Motor neuron (in vitro differentiated cells): Measurements from ENCODE around the gene AOAH. TPM values are rescaled to one million over a fixed set of nuclear protein-coding genes. Genes with fewer than 3 reads are reported as not detected.

Experiments used
- ATAC-seq, 8 experiments: fragments of 200-7000 bp; cut with Tn5 transposase; replicated peaks in 6 of 8; 2 replicates each; pipeline ENCODE4 v1.8.0; 2021; ENCODE audit warnings: mild to moderate bottlenecking in 8 of 8, moderate library complexity in 8 of 8
- H3K27ac ChIP-seq, 2 donors: fragments of 250-450 bp; sonication (Bioruptor Pico); 2 replicates each; pipeline ENCODE4 v1.9.0; 2021; ENCODE audit warnings: antibody characterized with exemption in 2 of 2, mild to moderate bottlenecking in 2 of 2, moderate library complexity in 1 of 2
- H3K4me1 ChIP-seq, 2 donors: fragments of 250-450 bp; sonication (Bioruptor Pico); replicated peaks in 1 of 2; 2 replicates each; pipeline ENCODE4 v1.6.1; 2021; ENCODE audit warnings: antibody characterized with exemption in 2 of 2, mild to moderate bottlenecking in 2 of 2, moderate library complexity in 1 of 2
- H3K4me3 ChIP-seq, 5 donors: fragments of 250-450 bp; sonication (Bioruptor Pico); 2 replicates each; pipeline ENCODE4 v1.9.0; 2021; ENCODE audit warnings: antibody characterized with exemption in 5 of 5, mild to moderate bottlenecking in 5 of 5, moderate library complexity in 4 of 5
- WGBS, 10 experiments: fragments of 450-650 bp; shearing (Covaris generic); methylation state at CpG; one replicate each; pipeline ENCODE4 v1.0.0; 2022; 5-methylcytosine and 5-hydroxymethylcytosine counted together
- in situ Hi-C, 9 experiments: fragments of 400-800 bp; cut with MboI; loops; one replicate each; pipeline ENCODE4 v1.15.0; 2021; ENCODE audit warnings: low sequenced_read_pairs in 9 of 9, low pct_unique_long_range_greater_than_20kb in 2 of 9; ENCODE audit not compliant: unreplicated experiment in 9 of 9
- total RNA-seq, 8 experiments: library from RNA; unstranded; fragments of 300-600 nt; gene quantifications; 2 replicates each; pipeline versions ENCODE4 v1.2.3 to v1.2.4, GENCODE V29; 2022

Gene AOAH
- total RNA-seq, 8 experiments from 2014 or later: 0.25 to 1.2 (median 0.81) TPM

- Histone ChIP-seq H3K4me3 (no peak overlapping the region), H3K27ac (no peak overlapping the region), H3K4me1 (peaks cover 13 to 16% of the 10 kb centered on the region in 2 donors)
- WGBS, 10 experiments: 0 to 73% (median 25%) methylated on average over 1 to 3 of the region's 4 CpGs; no CpG with 5 or more reads in 4 of the 10 experiments
- ATAC-seq: peak; percentile 22 to 78 (median 34)
- in situ Hi-C loops: no loop called here
These were observed 79.5 kb downstream of the AOAH start for GRCh38 chr7:36644625-36645422.

DNA sequence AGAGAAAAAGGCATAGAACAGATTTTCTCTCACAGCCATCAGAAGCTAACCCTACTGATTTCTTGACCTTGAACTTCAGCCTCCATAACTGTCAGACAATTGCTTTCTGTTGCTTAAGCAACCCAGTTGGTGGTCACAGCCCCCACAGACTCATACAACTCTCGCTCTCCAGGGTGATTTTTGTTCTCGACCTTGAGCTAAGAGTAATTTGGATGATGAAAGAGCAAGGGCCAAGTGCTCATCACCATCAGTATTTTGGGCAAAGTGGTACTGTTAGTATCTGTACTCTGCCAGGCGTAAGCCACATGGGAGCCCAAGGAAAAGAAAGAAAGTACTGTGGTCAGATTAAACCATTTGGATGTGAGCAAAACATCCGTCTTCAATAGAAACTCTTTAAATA lies 81.9 kb downstream of the AOAH start:
- ATAC-seq: no peak
- peaks cover 17% of the 10 kb centered on the region in 2 donors for H3K4me1 ChIP-seq
- WGBS, 10 experiments: 37 to 100% (median 76%) methylated on average over 1 to 4 of the region's 4 CpGs; no CpG with 5 or more reads in 3 of the 10 experiments

GRCh38 chr7:36642010-36642409 lies 82.3 kb downstream of the AOAH start:
- no peak for ATAC-seq
- H3K27ac ChIP-seq: no peak overlapping the region
- H3K4me3 ChIP-seq: no peak overlapping the region
- H3K4me1 ChIP-seq: peaks cover 20 to 21% of the 10 kb centered on the region in 2 donors
- 15 to 100% (median 86%) methylated on average over 1 to 3 of the region's 3 CpGs for WGBS, 10 experiments
- in situ Hi-C loops: no loop called here

More for the DNA sequence above, 81.9 kb downstream of the AOAH start:
- no peak overlapping the region for H3K27ac ChIP-seq
- no peak overlapping the region for H3K4me3 ChIP-seq
- in situ Hi-C loops: no loop called here

DNA sequence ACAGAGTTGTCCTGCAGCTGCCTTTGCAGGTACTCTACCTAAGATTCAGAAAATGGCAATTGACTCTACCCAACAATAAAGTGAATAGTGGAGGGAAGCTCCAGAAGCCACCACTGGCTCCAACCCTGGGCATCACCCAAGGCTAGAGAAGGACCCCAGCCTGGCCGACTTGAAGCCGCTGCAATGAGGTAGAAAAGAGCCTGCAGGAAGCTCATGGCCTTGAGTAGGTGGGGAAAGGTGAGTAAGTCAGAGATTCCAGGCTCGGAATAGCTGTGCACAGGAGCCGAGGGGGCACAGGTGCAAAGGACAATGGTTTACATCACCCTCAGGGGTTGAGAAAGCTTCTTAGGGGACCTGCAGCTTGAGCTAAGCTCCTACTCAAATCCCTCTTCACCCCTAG lies 83.6 kb downstream of the AOAH start:
- Histone ChIP-seq H3K4me1 (peaks cover 31% of the 10 kb centered on the region in 2 donors), H3K27ac (no peak overlapping the region), H3K4me3 (no peak overlapping the region)
- in situ Hi-C loops: no loop called here
- 50 to 100% (median 90%) methylated on average over 1 to 2 of the region's 4 CpGs; no CpG with 5 or more reads in 5 of the 10 experiments for WGBS, 10 experiments
- no peak for ATAC-seq

- ATAC-seq: no peak
- 14 to 93% (median 61%) methylated on average over 1 to 6 of the region's 8 CpGs; no CpG with 5 or more reads in 2 of the 10 experiments for WGBS, 10 experiments
- Histone ChIP-seq H3K4me3 (no peak overlapping the region), H3K27ac (no peak overlapping the region), H3K4me1 (peaks cover 29 to 31% of the 10 kb centered on the region in 2 donors)
- in situ Hi-C loops: no loop called here
These were observed 84.5 kb downstream of the AOAH start for GRCh38 chr7:36639826-36640225.

DNA sequence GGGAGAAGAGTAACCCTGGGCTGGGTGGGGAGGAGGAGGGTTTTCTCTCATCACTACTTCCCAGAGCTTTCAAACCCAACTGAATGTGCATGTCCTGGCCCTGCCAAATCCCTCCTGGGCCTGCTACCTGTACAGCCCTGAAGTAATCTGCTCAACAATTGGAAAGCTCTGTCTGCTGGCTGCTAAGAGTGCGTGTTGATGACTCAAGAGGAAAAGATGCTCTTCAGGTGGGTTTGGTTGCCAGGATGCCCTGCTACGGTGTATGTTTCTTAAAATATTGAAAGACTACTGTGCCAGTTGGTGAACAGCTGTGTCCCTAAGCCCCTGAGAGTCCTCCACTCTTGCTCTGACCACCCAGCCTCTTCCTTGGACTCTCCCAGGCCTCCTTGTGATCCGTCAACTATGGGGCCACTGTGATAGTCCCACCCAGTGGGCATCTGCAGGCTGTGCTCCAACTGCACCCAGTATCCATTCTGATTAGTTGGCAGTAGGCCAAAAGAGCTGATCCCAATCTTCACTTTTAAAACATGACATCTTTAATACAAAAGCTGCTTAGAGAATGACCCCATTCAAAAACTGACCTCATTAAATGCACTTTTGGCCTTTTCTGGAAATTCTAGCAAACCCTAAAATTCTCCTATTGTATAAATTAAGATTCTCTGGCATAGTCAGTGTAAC lies 85.6 kb downstream of the AOAH start:
- Histone ChIP-seq H3K4me3 (no peak overlapping the region), H3K4me1 (peaks cover 36 to 38% of the 10 kb centered on the region in 2 donors), H3K27ac (no peak overlapping the region)
- in situ Hi-C loops: no loop called here
- 50 to 100% (median 94%) methylated on average over 1 to 2 of the region's 3 CpGs; no CpG with 5 or more reads in 5 of the 10 experiments for WGBS, 10 experiments
- no peak for ATAC-seq

DNA sequence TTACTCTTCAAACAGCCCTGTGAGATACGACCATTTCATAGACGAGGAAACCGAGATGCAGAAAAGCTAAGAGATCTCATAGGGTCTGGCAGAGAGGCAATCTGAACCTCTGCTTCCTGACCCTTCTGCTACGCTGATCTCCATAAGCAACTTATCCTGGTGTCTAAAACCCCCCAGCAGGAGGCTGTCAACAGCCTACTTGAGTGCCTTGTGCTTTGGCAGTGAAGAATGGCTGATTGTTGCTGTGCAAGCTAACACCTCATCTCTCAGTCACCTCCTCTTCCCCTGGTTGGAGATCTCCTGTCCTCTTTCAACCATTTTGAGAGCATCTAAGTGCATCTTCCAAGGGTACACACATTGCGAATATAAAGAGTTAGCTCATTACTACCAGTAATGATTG lies 86.2 kb downstream of the AOAH start:
- Histone ChIP-seq H3K4me1 (peaks cover 39 to 40% of the 10 kb centered on the region in 2 donors), H3K4me3 (no peak overlapping the region), H3K27ac (no peak overlapping the region)
- WGBS, 10 experiments: 0 to 92% (median 83%) methylated on average over 1 to 5 of the region's 5 CpGs; no CpG with 5 or more reads in 2 of the 10 experiments
- no peak for ATAC-seq
- in situ Hi-C loops: no loop called here

- peaks cover 40 to 44% of the 10 kb centered on the region in 2 donors for H3K4me1 ChIP-seq
- no peak overlapping the region for H3K4me3 ChIP-seq
- in situ Hi-C loops: no loop called here
- WGBS, 10 experiments: 33 to 92% (median 78%) methylated on average over 1 to 4 of the region's 4 CpGs; no CpG with 5 or more reads in 4 of the 10 experiments
- H3K27ac ChIP-seq: no peak overlapping the region
- no peak for ATAC-seq
These were observed 86.9 kb downstream of the AOAH start for GRCh38 chr7:36637417-36637816.

GRCh38 chr7:36636126-36636525 lies 88.2 kb downstream of the AOAH start:
- Histone ChIP-seq H3K4me1 (peaks cover 40 to 46% of the 10 kb centered on the region in 2 donors), H3K27ac (no peak overlapping the region), H3K4me3 (no peak overlapping the region)
- ATAC-seq: no peak
- in situ Hi-C loops: no loop called here
- WGBS, 10 experiments: 0 to 100% (median 87%) methylated on average over 1 to 5 of the region's 5 CpGs

DNA sequence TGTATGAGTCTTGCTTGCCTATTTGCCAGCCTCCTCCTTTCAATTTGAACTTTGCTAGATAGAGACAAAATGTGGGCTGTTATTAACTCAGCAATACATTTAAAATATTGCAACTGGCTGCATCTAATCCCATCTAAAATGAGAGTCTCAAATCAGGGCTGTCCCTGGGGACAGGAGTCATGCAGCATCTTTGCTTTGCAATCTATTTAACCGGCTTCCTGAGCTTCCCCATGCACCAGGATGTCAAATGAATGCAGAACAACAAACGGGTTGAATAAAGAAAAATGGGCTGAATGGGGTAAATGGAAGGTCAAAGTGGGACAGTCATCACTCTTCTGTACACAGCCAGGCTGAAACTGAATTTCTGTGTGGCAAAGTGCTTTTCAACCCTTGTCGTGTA lies 89.2 kb downstream of the AOAH start:
- Histone ChIP-seq H3K4me1 (peaks cover 41 to 46% of the 10 kb centered on the region in 2 donors), H3K27ac (no peak overlapping the region), H3K4me3 (no peak overlapping the region)
- in situ Hi-C loops: no loop called here
- peak in 5 of 8 experiments; percentile 91 to 94 (median 93) for ATAC-seq
- WGBS, 10 experiments: 0 to 62% (median 5%) methylated on average over 1 to 3 of the region's 3 CpGs; no CpG with 5 or more reads in 2 of the 10 experiments

DNA sequence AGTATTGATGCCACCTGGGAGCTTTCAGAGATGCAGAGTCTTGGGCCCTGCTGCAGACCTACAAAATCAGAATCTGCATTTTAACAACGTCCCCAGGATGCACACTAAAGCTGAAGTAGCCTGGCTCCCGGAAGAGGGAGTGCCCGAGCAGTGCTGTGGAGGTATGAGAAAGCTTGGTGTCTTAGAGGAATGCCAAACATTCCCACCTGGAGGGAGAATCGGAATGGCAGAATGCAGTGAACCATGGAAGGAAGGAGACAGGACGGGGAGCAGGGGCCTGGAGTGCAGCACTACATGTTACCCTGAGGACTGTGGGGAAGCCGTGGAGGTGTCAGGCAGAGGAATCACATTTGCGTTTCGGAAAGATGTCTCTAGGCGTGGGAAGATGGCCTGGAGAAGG lies 90.9 kb downstream of the AOAH start:
- in situ Hi-C loops: no loop called here
- H3K27ac ChIP-seq: no peak overlapping the region
- WGBS, 10 experiments: 80 to 100% (median 100%) methylated on average over 1 to 5 of the region's 9 CpGs; no CpG with 5 or more reads in 5 of the 10 experiments
- H3K4me1 ChIP-seq: peaks cover 56 to 58% of the 10 kb centered on the region in 2 donors
- no peak overlapping the region for H3K4me3 ChIP-seq
- no peak for ATAC-seq

DNA sequence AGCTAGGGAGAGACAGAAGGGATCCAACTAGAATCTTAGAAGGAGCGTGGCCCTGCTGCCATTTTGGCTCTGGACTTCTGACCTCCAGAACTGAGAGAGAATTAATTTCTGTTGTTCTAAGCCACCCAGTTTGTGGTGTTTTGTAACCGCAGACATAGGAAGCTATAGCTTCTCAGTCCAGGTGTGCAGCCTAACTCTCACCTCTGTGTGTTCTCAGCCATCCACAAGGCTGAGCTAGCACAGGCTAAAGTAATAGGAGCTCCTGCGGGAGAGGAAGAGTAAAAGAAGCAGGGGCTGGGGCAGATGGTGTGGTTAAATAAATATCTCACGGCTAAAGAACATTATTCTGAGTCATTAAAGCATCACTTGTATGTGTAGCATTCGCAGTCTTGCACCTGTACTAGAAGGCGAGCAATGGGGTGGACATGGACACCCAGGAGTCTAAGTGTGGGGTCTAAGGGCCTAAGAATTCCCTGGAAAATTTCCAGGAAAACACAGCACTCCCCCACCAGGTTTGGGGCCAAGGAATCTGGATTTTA lies 94.1 kb downstream of the AOAH start:
- WGBS, 10 experiments: 0 to 100% (median 74%) methylated on average over 1 to 5 of the region's 6 CpGs; no CpG with 5 or more reads in 2 of the 10 experiments

GRCh38 chr7:36629351-36629750 lies 94.9 kb downstream of the AOAH start:
- H3K4me3 ChIP-seq: no peak overlapping the region
- in situ Hi-C loops: no loop called here
- no peak overlapping the region for H3K27ac ChIP-seq
- H3K4me1 ChIP-seq: peaks cover 28 to 39% of the 10 kb centered on the region in 2 donors
- no peak for ATAC-seq
- WGBS, 10 experiments: 40% methylated on average over 1 of the region's 1 CpG; no CpG with 5 or more reads in 9 of the 10 experiments

More for the DNA sequence above, 94.1 kb downstream of the AOAH start:
- ATAC-seq: no peak
- no peak overlapping the region for H3K4me3 ChIP-seq
- peaks cover 36 to 46% of the 10 kb centered on the region in 2 donors for H3K4me1 ChIP-seq
- no peak overlapping the region for H3K27ac ChIP-seq
- in situ Hi-C loops: no loop called here
